GM21515 (cell line): ENCODE data around the gene KCTD17.

Experiments used
- ATAC-seq: cut with Tn5 transposase; IDR thresholded peaks from one replicate; pipeline ENCODE4 v1.9.1; 2021; ENCODE audit not compliant: unreplicated experiment

Gene KCTD17, protein sequence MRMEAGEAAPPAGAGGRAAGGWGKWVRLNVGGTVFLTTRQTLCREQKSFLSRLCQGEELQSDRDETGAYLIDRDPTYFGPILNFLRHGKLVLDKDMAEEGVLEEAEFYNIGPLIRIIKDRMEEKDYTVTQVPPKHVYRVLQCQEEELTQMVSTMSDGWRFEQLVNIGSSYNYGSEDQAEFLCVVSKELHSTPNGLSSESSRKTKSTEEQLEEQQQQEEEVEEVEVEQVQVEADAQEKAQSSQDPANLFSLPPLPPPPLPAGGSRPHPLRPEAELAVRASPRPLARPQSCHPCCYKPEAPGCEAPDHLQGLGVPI

DNA sequence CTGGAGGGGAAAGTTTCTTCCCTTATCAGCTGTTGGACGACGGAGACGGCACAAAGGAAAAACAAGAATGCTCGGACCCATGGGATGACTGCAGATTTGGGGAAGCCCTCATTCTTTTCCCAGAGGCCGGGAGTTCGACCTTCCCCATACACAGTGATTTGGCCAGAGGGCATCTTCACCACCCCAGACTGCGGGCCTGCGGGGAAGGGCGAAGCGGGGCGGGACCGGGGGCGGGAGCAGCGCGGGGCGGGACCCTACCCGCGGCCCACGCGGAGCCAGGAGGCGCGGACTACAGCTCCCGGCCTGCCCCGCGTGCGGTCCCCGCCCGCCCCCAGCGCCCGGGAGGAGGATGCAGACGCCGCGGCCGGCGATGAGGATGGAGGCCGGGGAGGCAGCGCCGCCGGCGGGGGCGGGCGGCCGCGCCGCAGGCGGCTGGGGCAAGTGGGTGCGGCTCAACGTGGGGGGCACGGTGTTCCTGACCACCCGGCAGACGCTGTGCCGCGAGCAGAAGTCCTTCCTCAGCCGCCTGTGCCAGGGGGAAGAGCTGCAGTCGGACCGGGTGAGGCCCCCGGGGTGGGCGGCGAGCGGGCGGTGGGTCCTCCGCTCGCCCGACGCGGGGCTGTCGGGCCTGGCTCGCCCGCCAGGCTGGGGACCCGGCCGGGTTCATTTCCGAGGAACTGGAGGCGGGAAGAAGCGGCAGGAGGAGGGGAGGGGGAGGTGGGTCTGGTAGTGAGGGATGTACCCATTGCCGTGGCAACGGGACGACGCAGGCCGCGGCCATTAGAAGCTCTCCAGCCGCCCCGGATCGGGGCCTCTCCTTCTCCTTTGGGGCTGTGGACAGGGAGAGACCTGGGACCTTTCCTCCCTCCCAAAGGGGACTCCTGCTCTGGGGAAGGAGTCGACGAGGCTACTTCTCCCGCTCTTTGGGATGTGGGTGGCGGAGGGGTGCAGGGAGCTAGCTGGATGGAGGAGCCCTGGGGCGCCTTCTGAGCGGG, at the start of gene KCTD17:
TSS of gene KCTD17 (plus strand) at position 352 of the 995 bp plus-strand sequence. CDS start at position 371, 19 bp downstream.
- no peak for ATAC-seq

DNA sequence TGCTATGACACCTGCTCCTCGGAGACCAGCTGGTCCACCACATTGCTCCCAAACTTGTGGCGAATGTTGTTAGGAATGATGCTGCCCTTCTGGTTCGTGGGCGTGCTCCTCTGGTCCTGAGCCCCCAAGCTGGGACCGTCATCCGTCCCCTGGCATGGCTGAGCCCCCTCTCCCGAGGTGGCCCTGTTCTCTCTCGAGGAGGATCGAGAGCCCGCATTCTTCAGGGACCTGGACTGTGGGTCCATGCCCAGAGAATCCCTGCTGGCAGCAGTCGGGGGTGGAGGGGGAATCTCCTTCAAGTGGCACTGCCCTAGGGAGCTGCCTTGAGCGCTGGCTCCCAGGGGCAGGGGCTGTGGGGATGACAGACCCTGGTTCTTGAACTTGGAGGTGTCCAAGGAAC, 49.7 kb upstream of the KCTD17 start:
- ATAC-seq, result no peak

DNA sequence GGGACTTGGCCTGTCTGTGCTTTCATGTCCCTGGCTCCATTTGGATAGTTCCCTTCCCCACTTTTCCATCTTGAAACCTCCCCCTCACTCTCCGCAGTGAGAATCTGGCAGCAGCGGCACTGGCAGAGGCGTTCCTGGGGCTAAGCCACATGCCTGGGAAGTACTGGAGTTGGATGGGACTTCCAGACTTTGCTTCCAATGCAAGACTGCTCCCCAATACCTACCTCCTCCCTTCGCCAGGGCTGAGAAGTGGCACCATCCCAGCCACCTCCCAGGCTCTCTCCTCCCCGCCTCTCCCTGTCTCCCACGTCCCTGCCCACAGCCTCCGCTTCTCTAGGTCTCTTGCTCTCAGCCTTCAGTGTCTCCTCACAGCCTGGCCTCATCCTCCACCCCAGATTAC, 48.9 kb upstream of the KCTD17 start:
- no peak for ATAC-seq

DNA sequence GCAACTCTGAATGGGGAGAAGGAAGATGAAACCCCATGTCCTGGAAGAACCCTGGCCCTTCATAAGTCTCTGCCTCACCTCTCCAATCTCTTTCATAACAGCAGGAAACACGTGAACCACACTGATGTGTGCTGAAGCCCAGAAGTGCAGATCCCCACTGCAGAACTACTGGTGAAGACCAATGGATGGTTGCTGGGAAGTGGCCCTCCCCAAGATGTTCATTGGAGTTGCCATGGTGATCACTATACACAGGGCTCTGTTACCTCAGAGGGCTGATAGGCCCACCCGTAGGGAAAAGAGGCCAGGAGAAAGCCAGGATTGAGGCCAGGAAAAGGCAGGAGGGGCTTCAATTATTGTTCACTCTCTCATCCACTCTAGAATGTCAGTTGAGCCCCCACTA, 43.9 kb upstream of the KCTD17 start:
- ATAC-seq, result no peak

DNA sequence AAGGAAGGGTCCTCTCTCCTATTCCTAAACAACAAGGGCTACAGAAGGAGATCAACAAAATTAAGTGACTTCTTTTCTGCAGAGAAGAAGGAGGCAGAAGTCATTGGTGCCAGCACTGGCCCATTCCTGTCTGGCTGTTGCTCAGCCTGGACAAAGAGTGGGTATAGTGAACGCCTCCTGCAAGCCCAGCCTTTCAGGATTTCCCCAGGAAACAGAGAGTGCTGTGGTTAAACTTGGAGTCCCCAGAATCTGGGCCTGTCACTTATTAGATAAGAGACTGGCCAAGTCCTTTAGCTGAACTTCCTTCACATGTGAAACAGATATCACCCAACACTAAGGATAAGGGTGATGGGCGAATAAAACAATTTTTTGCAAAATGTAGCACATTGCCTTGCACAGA, 43.2 kb upstream of the KCTD17 start:
- ATAC-seq, result no peak

DNA sequence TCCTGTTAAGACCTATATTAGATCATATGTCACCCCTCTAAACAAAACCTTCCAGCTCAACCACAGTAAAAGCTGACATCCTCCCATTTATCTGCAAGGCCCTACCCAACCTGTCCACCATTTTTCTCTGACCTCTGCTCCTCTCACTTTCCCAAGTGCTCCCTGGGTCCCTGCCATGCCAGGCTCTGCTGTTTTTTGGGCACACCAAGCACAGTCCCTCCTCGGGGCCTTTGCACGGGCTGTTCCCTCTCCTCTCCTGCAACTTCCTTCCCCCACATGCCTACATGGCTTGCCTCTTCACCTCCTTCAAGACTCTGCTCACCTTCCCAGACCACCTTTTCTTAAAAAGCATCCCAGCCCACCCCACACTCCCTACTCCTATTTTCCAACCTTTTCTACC, 42.1 kb upstream of the KCTD17 start:
- no peak for ATAC-seq

DNA sequence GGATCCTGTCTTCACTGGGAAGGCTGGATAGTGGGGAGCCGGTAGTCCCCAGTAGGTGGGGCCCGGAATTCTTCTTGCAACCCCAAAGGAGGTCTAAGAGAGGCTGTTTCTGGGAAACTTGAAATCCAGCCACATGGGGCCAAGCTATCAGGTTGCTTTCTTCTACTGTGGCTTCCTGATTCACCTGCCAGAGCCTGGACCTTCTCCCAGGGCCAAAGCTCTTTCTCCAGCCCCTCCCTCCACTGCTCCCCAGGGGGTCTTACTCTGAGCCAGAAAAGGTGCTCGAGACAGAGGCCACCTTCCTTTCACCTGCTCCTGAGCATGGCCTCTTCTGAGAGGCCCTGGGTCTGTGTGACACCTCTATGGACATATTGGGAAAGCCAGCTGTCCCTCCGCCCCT, 41.4 kb upstream of the KCTD17 start:
- no peak for ATAC-seq

DNA sequence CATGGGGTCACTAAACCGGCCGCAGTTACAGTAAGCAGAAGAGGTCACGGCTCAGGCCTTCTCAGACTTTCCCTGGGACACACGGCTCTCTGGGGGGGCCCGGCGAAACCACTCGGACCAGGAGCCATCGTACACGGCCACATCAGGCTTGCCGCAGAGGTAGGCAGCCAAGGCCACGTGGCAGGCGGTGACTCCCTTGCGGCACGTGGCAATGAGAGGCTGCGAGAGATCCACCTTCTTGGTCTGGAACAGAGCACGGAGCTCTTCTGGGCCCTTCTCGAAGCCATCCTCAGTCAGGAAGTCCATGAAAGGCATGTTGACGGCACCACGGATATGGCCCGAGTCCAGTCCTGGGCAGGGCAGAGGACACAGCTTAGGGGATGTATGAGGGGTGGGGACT, 40.6 kb upstream of the KCTD17 start:
- no peak for ATAC-seq

DNA sequence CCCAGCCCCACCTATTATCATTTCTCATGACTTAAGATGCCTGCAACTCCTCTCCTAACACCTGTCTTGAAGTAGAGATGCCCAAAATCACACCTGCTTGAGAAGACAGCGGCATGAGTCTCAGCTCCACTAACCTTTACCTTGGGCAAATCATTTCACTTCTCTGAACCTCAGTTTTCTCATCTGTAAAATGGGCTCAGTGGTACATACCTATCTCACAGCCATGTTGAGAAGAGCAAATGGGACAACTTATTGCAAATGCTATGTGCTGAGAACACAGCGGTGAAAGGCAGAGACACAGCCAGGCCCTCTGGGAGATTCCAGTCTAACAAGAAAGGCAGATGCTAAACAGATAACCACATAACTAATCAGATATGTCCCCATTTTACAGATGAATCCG, 40.1 kb upstream of the KCTD17 start:
- ATAC-seq, result no peak

DNA sequence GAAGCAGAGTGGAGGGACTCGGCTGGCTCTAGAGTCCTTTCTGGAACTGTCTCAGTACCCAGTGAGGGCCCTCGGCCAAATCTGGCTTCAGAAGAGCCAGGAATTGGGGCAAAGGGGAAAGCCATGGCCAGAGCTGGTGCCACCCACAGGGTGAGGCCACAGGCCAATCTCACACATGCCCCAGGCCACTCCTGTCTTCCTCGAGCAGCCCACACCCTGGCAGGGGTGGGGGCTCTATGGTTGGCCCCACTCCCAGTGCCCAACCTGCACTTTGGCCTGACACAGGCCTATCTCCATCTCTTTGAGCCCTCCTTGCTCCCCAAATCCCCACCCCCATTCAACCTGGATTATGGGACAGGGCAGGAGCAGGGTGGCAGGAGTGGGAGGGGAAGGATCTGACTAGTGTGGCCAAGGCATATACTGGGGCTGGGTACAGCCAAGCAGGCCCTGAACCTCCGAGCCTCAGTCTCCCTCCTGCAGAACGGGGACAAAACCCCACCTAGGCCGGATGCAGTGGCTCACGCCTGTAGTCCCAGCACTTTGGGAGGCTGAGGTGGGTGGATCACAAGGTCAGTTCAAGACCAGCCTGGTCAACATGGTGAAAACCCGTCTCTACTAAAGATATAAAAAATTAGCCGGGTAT, 39.2 kb upstream of the KCTD17 start:
- no peak for ATAC-seq

DNA sequence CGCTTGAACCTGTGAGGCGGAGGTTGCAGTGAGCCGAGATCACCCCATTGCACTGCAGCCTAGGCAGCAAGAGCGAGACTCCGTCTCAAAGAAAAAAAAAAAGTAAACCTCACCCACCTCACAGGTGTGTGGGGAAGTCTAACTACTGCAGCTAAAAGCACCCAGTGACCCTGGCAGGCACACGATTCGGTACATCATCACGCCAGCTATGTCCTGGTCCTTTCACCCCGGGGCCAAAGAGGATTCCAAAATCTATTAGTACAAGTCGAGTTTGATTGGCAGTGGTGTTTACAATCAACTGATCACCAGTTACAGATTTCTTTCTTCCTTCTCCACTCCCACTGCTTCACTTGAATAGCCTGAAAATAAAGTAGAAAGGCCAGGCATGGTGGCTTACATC, 38.6 kb upstream of the KCTD17 start:
- no peak for ATAC-seq

DNA sequence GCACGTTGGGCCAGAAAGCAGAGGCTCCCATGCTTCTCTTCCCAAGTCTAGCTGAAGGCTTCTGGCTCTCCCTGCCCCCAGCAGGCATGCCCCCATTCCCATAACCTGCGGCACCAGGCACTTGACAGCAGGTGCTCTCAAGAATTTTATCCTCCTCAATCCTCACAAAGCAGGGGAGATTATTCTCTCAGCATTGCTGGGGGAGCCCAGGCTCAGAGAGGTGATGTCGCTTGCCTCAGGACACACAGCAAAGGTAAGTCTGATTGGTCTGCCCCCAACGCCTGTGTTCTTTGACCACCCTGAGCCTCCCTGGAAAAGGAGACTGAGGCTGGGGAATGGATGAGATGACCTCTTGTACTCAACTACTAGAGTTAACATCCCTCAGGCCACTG, 37.1 kb upstream of the KCTD17 start:
- no peak for ATAC-seq

DNA sequence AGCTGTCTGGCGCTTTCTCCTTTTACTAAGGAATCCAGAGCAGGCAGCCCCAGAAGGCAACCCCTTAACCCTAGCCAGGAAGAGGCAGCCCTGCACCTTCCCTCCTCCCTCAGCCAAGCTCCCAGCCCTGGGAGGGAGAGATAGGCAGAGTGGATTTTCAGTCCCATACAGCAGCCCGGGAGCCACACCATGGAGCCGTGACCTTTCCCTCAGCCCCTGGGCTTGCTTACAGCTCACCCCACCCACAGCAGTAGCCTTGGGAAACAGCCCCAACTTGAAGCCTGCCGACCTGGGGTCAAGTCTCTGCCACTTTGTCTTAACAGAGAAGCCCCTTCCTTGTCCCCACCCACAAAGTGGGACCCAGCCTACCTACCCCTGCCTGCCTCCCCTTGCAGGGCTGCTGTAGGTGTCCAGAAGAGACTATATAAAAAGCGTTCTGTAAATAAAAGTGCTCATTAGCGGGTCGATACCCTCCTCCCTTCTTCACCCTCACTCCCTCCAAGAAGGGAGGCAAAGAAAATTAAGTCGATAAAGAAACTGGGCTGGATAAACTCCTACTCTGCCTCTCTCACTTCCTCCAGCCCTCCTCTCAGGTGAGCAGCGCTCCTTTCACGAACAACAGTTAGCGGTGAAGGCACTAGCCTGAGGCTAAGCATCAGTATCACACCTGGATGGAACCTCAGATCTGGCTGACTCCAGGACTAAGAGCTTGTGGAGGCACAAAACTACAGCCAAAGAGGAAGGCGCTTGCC, 36.5 kb upstream of the KCTD17 start:
- no peak for ATAC-seq

DNA sequence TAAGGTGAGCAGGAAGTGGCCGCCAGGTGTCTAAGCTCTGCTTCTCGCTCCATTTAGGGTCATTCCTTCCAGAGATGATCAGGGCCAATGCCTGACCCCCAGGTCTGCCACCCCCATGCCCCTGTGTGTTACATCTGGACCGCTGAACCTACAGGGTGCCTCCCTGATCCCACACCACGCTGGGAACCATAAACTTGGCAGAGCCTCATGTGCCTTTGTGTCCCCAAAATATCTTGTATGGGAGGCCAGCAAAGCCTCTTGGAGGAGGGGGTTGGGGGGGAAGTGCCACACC, 36.0 kb upstream of the KCTD17 start:
- ATAC-seq, result no peak

DNA sequence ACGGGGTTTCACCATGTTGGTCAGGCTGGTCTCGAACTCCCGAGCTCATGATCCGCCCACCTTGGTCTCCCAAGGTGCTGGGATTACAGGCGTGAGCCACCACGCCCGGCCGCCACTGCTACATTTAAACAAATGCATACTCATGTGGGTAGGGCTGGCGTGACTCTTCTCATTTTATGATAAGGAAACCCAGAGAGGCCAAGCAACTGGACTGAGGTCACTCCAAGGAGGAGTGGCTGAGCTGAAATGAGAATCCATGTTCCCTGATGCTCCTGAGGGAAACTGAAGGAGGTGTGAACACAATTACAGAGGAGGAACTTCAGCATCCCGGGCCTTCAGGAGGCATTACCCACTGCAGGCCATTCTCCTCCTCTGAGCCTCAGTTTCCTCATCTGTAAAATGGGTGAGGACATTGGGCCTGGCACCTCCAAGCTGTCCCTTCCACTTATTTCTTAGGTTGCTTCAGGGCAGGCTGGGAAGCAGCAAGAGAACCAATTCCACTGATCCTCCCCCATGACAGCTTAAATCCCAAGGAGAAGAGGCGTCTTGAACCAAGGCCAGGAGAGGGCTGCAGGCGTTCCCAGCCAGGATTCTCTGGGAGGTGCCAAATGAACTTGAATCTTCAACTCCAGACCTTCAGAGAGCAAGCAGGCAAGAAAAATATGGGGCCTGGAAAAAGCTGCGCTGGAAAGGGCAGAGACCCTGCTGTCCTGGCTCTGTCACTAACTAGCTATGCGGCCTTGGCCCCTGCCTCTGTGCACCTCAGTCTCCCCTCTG, 35.2 kb upstream of the KCTD17 start:
- ATAC-seq, result no peak

DNA sequence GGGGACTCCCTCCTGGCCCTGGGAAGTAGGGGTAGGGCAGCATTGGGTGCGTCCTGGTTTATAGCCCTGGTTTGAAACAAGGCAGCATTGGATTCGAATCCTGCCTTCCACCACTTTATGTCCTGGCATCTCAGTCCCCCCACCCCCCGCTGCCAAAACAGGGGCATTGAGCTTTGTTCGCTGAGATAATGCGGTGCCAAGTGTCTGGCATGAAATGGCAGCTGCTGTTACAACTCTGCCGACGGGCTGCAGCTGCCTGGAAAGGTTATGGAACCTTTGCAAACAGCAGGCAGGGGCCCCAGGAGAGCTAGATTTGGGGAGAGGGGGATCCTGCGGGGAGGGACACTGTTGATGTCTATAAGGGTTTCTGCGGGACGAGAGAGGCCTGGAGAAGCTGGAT, 34.2 kb upstream of the KCTD17 start:
- no peak for ATAC-seq

DNA sequence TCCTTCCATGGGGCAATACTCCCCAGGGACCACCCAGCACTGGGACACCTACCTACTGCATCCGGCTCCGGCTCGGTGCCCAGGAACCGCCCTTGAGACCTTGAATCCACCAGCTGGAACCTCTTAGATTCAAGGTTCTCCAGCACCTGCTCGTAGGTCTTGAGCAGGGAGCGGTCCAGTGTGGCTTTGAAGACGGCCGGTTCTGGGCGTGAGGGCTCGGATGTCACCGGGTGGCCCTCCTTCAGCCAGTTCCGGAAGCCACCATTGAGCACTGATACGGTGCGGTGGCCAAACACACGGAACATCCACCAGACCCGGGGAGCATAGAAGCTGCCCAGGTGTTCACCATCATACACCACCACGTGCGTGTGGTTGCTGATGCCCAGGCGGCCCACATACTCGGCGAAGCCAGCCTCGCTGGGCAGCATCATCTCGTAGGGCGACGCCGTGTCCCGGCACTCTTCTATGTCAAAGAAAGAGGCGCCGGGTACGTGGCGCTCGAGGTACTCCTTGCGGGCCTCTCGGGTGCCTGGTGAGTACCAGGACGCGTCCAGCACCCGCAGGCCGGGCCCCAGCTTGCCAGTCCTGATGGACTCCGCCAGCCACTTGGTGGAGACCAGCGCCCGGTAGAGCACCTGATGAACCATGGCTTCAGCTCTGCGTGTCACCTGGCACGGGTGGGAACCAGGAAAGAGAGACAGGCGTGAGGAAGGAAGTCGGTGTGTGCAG, 33.3 kb upstream of the KCTD17 start:
- ATAC-seq, result no peak

DNA sequence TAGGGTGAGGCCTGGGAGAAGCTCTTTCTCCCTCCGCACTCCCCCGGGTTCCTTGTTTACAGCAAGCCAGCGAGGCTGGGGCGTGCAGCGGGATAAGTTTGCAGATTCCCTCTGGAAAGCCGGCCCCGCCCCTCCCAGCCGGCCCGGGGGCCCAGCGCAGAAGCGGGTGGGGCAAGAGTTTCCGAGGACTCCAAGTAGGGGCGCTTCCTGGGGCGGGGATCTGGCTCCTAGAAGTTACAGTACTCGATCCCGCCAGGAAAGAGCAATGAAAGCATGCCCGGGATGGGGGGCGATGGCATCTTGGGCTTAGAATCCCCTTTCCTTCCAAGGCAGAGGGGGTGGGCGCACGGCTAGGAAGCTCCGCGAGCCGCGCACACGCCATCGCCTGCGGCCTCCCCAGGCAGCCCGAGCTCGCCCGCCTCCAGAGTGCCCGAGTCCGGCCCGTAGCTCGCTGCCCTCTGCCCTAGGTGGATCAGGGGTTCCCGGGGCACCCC, 32.7 kb upstream of the KCTD17 start:
- ATAC-seq, result no peak

DNA sequence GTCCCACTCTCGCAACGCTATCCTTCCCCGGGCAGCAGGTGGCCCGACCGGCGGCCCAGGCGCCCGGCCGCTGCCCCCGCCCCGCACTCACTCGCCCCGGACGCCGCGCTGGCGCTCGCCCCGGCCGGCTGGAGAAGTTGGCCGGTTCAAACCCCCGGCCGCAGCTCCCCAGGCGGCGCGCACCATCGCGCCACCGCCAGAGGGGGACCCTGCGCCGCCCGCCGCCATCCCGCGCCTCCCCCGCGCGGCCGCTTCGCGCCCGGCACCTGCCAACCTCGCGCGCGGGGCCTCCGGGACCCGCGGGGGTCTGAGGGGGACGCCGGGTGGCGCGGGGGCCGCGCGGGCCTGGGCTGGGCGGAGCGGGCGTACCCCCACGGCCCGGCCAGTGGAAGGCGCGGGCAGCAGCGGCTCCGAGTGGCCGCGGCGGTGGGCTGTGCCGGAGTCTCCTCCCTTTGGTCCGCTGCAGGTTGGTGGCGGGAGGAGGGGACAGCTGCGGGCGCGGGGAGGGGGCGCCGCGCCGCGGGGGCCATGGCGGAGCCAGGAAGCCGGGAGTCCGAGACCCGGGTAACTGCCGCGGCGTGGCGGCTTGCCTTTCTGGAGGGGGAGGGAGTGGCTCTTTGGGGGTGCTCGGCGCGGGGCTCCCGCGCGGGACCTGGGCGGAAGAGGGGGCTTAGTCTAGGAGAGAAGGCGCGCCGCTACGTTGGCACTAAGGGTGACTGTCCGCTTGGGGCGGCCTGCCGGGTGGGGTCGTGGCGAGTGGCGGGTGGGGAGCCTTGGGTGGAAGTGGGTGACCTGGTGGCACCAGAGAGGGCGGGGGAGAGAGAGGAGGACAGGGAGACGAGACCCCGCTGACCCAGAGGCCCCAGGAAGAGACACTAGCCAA, 32.0 kb upstream of the KCTD17 start, which contains the start of the genes MPST and TST:
TSS of gene MPST (plus strand) at position 434 of the 883 bp plus-strand sequence. CDS start at position 529, 95 bp downstream.
TSS of gene TST (minus strand) at position 139 of the 883 bp plus-strand sequence. CDS start 715 bp downstream, outside the sequence.
- peak; percentile 66 for ATAC-seq
